Uterus (tissue), 2 donors: ENCODE results near the gene SPRYD7.

Source experiments
- POLR2A ChIP-seq, 2 donors: fragments of 450-650 bp; IDR thresholded peaks; one replicate each; pipeline ENCODE4 v1.6.1; 2016; ENCODE audit warnings: antibody characterized with exemption in 2 of 2, mild to moderate bottlenecking in 1 of 2, moderate library complexity in 1 of 2
- TF ChIP-seq, protein P1 (sequence below), 4 experiments: fragments of 200-600 bp in 2 of 4; fragments of 450-650 bp in 2 of 4; sonication (generic) in 2 of 4; IDR thresholded peaks; one replicate each; pipeline ENCODE4 v1.5.1; 2016 to 2019; ENCODE audit warnings: antibody characterized with exemption in 4 of 4, mild to moderate bottlenecking in 2 of 4, moderate library complexity in 1 of 4

GRCh38 chr13:49977992-49978391, 41.9 kb upstream of the SPRYD7 start:
- TF ChIP-seq, protein P1, sequence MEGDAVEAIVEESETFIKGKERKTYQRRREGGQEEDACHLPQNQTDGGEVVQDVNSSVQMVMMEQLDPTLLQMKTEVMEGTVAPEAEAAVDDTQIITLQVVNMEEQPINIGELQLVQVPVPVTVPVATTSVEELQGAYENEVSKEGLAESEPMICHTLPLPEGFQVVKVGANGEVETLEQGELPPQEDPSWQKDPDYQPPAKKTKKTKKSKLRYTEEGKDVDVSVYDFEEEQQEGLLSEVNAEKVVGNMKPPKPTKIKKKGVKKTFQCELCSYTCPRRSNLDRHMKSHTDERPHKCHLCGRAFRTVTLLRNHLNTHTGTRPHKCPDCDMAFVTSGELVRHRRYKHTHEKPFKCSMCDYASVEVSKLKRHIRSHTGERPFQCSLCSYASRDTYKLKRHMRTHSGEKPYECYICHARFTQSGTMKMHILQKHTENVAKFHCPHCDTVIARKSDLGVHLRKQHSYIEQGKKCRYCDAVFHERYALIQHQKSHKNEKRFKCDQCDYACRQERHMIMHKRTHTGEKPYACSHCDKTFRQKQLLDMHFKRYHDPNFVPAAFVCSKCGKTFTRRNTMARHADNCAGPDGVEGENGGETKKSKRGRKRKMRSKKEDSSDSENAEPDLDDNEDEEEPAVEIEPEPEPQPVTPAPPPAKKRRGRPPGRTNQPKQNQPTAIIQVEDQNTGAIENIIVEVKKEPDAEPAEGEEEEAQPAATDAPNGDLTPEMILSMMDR (IDR thresholded peaks at IDR 0.05): no peak
- no peak for TF ChIP-seq POLR2A (IDR thresholded peaks at IDR 0.05)
